Measurements from ENCODE around the gene TAF4.

TAF4 gene

GRCh38 chr20:61937963-61938838 lies 127.5 kb downstream of the TAF4 start:
- Histone ChIP-seq H3K27me3 (ENCODE audit: control insufficient read depth in 1 of 2, insufficient read depth in 2 of 2, low read length in 2 of 2) (no peaks in the 10 kb centered on the region), H3K36me3 (ENCODE audit: control insufficient read depth in 1 of 2, insufficient read depth in 2 of 2, low read length in 2 of 2) (no peaks in the 10 kb centered on the region), H3K4me3 (ENCODE audit: low read depth in 1 of 2, low read length in 2 of 2) (no peak overlapping the region), H3K9ac (ENCODE audit: low read depth in 1 of 2, low read length in 2 of 2) (no peak overlapping the region), H3K27ac (ENCODE audit: low read depth, low read length) (no peak overlapping the region), H3K4me1 (ENCODE audit: control insufficient read depth in 1 of 2, insufficient read depth in 2 of 2, low read length in 2 of 2) (no peaks in the 10 kb centered on the region), H3K9me3 (ENCODE audit: control insufficient read depth in 1 of 2, low read length in 2 of 2) (no peaks in the 10 kb centered on the region)

- no peak overlapping the region for H3K4me3 ChIP-seq (ENCODE audit: low read depth in 1 of 2, low read length in 2 of 2)
- H3K27me3 ChIP-seq (ENCODE audit: control insufficient read depth in 1 of 2, insufficient read depth in 2 of 2, low read length in 2 of 2) = no peaks in the 10 kb centered on the region
- no peak overlapping the region for H3K9ac ChIP-seq (ENCODE audit: low read depth in 1 of 2, low read length in 2 of 2)
- H3K4me1 ChIP-seq (ENCODE audit: control insufficient read depth in 1 of 2, insufficient read depth in 2 of 2, low read length in 2 of 2) = no peaks in the 10 kb centered on the region
- H3K27ac ChIP-seq (ENCODE audit: low read depth, low read length) = no peak overlapping the region
- no peaks in the 10 kb centered on the region for H3K36me3 ChIP-seq (ENCODE audit: control insufficient read depth in 1 of 2, insufficient read depth in 2 of 2, low read length in 2 of 2)
- no peaks in the 10 kb centered on the region for H3K9me3 ChIP-seq (ENCODE audit: control insufficient read depth in 1 of 2, low read length in 2 of 2)
Observed at GRCh38 chr20:61937146-61937962, 128.3 kb downstream of the TAF4 start.

DNA sequence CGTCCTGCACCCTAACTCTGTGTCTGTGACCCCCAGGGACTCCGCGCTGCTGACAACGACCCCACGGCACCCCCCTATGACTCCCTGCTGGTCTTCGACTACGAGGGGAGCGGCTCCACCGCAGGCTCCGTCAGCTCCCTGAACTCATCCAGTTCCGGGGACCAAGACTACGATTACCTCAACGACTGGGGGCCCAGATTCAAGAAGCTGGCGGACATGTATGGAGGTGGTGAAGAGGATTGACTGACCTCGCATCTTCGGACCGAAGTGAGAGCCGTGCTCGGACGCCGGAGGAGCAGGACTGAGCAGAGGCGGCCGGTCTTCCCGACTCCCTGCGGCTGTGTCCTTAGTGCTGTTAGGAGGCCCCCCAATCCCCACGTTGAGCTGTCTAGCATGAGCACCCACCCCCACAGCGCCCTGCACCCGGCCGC lies 129.0 kb downstream of the TAF4 start:
- Histone ChIP-seq H3K27ac (ENCODE audit: low read depth, low read length) (no peak overlapping the region), H3K36me3 (ENCODE audit: control insufficient read depth in 1 of 2, insufficient read depth in 2 of 2, low read length in 2 of 2) (no peaks in the 10 kb centered on the region), H3K9ac (ENCODE audit: low read depth in 1 of 2, low read length in 2 of 2) (no peak overlapping the region), H3K4me3 (ENCODE audit: low read depth in 1 of 2, low read length in 2 of 2) (no peak overlapping the region), H3K27me3 (ENCODE audit: control insufficient read depth in 1 of 2, insufficient read depth in 2 of 2, low read length in 2 of 2) (no peaks in the 10 kb centered on the region), H3K4me1 (ENCODE audit: control insufficient read depth in 1 of 2, insufficient read depth in 2 of 2, low read length in 2 of 2) (no peaks in the 10 kb centered on the region), H3K9me3 (ENCODE audit: control insufficient read depth in 1 of 2, low read length in 2 of 2) (no peaks in the 10 kb centered on the region)

DNA sequence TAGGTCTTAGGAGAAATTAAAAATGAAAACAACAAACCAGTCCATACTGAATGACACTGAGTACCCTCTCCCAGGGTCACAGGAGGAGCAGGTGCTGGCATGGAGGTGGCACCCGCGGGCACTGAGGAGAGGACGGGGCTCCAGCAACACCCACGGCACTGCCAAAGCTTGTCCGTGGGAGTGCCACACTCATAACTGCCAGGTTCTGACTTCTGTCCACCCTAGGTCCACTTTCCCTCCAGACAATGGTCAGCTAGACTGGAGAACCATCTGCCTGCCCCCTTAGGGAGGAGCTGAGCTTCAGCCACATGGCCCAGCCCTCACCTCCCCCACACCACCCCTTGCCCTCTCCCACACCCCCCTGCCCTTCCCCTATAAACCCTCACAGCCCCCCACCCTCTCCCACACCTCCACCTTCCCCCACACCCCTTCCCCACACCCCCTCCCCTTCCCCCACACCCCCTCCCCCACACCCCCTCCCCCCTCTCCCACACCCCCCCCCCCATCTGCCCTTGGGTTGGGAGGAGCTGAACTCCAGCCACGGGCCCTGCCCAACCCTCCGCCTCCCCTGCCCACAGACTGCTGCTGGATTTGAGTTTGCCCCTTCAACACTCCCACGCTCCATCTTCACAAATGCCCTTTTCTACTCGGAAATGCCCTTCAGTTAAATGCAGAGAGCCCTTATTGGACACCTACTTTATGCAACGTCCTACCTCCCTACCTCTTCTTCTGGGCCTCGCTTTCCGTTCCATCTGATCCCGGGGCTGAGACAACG lies 129.6 kb downstream of the TAF4 start:
- Histone ChIP-seq H3K4me1 (ENCODE audit: control insufficient read depth in 1 of 2, insufficient read depth in 2 of 2, low read length in 2 of 2) (no peaks in the 10 kb centered on the region), H3K4me3 (ENCODE audit: low read depth in 1 of 2, low read length in 2 of 2) (no peak overlapping the region), H3K9ac (ENCODE audit: low read depth in 1 of 2, low read length in 2 of 2) (no peak overlapping the region), H3K36me3 (ENCODE audit: control insufficient read depth in 1 of 2, insufficient read depth in 2 of 2, low read length in 2 of 2) (no peaks in the 10 kb centered on the region), H3K27me3 (ENCODE audit: control insufficient read depth in 1 of 2, insufficient read depth in 2 of 2, low read length in 2 of 2) (no peaks in the 10 kb centered on the region), H3K9me3 (ENCODE audit: control insufficient read depth in 1 of 2, low read length in 2 of 2) (no peaks in the 10 kb centered on the region), H3K27ac (ENCODE audit: low read depth, low read length) (no peak overlapping the region)

DNA sequence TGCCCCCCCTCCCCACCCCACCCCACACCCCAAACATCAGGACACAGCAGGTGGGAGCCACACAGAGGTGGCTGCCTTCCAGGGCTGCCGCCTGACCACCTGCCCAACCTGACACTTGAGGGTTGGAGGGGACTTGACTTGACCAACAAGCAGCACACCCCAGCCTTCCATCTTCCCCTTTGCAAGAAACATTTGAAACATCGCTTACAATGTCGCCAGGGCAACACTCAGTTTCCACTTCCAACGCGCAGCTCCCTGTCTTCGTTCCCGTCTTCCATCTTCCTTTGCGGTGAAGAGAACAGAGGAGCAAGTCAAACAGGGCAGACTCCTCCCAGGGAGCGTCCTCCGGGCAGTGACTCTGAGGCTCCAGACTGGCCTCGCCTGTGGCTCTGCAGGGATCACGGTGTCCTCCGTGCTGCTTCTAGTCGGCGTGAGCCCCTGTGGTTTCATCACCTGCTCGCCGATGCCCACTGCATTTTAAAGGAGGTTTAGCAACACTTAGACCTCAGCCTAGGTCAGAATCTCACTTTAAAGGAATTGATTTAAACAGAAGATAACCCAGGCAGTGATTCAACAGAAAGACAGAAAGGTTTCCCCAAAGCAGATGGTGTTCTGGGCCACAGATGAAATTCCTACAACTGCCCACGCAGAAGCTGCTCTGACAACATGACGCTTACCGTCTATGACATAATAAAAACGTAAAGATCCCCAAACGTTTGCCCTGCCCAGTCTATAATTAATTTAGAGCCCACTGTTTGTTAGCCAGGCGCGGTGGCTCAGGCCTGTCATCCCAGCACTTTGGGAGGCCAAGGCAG lies 130.8 kb downstream of the TAF4 start:
- Histone ChIP-seq H3K27ac (ENCODE audit: low read depth, low read length) (no peak overlapping the region), H3K36me3 (ENCODE audit: control insufficient read depth in 1 of 2, insufficient read depth in 2 of 2, low read length in 2 of 2) (no peaks in the 10 kb centered on the region), H3K4me3 (ENCODE audit: low read depth in 1 of 2, low read length in 2 of 2) (no peak overlapping the region), H3K4me1 (ENCODE audit: control insufficient read depth in 1 of 2, insufficient read depth in 2 of 2, low read length in 2 of 2) (no peaks in the 10 kb centered on the region), H3K9me3 (ENCODE audit: control insufficient read depth in 1 of 2, low read length in 2 of 2) (no peaks in the 10 kb centered on the region), H3K27me3 (ENCODE audit: control insufficient read depth in 1 of 2, insufficient read depth in 2 of 2, low read length in 2 of 2) (no peaks in the 10 kb centered on the region), H3K9ac (ENCODE audit: low read depth in 1 of 2, low read length in 2 of 2) (no peak overlapping the region)

DNA sequence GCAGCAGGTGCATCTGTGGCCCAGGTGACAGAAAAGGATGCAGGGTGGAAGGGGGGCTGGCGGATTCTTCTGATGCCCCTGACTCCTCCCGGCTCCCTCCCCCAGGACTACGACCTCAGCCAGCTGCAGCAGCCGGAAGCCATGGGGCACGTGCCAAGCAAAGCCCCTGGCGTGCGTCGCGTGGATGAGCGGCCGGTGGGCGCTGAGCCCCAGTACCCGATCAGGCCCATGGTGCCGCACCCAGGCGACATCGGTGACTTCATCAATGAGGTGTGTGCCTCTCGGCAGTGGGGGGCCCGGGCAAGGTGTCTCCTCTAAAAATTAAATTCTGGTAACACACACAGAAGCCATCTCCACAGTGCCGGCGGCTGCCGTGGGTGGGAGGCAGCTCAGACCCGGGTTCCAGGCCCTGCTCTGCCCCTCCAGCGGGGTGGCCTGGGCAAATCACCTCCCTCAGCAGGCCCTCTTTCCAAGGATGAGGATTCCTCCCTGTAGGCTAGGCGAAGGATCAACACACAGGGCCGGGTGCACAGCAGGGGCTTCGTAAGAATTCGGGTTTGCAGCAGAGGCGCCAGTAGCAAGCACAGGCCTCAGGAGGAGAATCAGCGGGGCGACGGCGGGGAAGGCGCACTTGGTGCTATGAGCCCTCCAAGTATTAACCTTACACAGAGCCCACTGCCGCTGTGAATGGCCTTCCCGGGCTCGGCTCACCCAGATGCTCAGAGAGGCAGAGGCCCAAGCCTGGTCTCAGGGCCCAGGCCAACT lies 131.5 kb downstream of the TAF4 start:
- Histone ChIP-seq H3K27me3 (ENCODE audit: control insufficient read depth in 1 of 2, insufficient read depth in 2 of 2, low read length in 2 of 2) (no peaks in the 10 kb centered on the region), H3K36me3 (ENCODE audit: control insufficient read depth in 1 of 2, insufficient read depth in 2 of 2, low read length in 2 of 2) (no peaks in the 10 kb centered on the region), H3K27ac (ENCODE audit: low read depth, low read length) (no peak overlapping the region), H3K4me3 (ENCODE audit: low read depth in 1 of 2, low read length in 2 of 2) (no peak overlapping the region), H3K9ac (ENCODE audit: low read depth in 1 of 2, low read length in 2 of 2) (no peak overlapping the region), H3K4me1 (ENCODE audit: control insufficient read depth in 1 of 2, insufficient read depth in 2 of 2, low read length in 2 of 2) (no peaks in the 10 kb centered on the region), H3K9me3 (ENCODE audit: control insufficient read depth in 1 of 2, low read length in 2 of 2) (no peaks in the 10 kb centered on the region)

GRCh38 chr20:61933481-61933950 lies 132.2 kb downstream of the TAF4 start:
- no peaks in the 10 kb centered on the region for H3K9me3 ChIP-seq (ENCODE audit: control insufficient read depth in 1 of 2, low read length in 2 of 2)
- no peak overlapping the region for H3K4me3 ChIP-seq (ENCODE audit: low read depth in 1 of 2, low read length in 2 of 2)
- H3K4me1 ChIP-seq (ENCODE audit: control insufficient read depth in 1 of 2, insufficient read depth in 2 of 2, low read length in 2 of 2) = no peaks in the 10 kb centered on the region
- no peaks in the 10 kb centered on the region for H3K36me3 ChIP-seq (ENCODE audit: control insufficient read depth in 1 of 2, insufficient read depth in 2 of 2, low read length in 2 of 2)
- no peak overlapping the region for H3K9ac ChIP-seq (ENCODE audit: low read depth in 1 of 2, low read length in 2 of 2)
- no peak overlapping the region for H3K27ac ChIP-seq (ENCODE audit: low read depth, low read length)
- no peaks in the 10 kb centered on the region for H3K27me3 ChIP-seq (ENCODE audit: control insufficient read depth in 1 of 2, insufficient read depth in 2 of 2, low read length in 2 of 2)

GRCh38 chr20:61932711-61933480 lies 132.8 kb downstream of the TAF4 start:
- H3K4me1 ChIP-seq (ENCODE audit: control insufficient read depth in 1 of 2, insufficient read depth in 2 of 2, low read length in 2 of 2) = no peaks in the 10 kb centered on the region
- no peaks in the 10 kb centered on the region for H3K9me3 ChIP-seq (ENCODE audit: control insufficient read depth in 1 of 2, low read length in 2 of 2)
- H3K4me3 ChIP-seq (ENCODE audit: low read depth in 1 of 2, low read length in 2 of 2) = no peak overlapping the region
- H3K9ac ChIP-seq (ENCODE audit: low read depth in 1 of 2, low read length in 2 of 2) = no peak overlapping the region
- no peaks in the 10 kb centered on the region for H3K27me3 ChIP-seq (ENCODE audit: control insufficient read depth in 1 of 2, insufficient read depth in 2 of 2, low read length in 2 of 2)
- no peaks in the 10 kb centered on the region for H3K36me3 ChIP-seq (ENCODE audit: control insufficient read depth in 1 of 2, insufficient read depth in 2 of 2, low read length in 2 of 2)
- H3K27ac ChIP-seq (ENCODE audit: low read depth, low read length) = no peak overlapping the region

Measured in duodenal mucosa (tissue), 2 donors.